PC-9 (cell line): ENCODE results near the gene EML6.

ENCODE experiments used
- CTCF ChIP-seq: fragments of 200-600 bp; sonication (generic); conservative IDR thresholded peaks from 2 replicates; pipeline ENCODE4 v1.6.1; 2017; ENCODE audit warnings: mixed run types, antibody characterized with exemption, mild to moderate bottlenecking, moderate library complexity
- EZH2 ChIP-seq: fragments of 200-600 bp; sonication (generic); IDR thresholded peaks from 2 replicates; pipeline ENCODE4 v1.8.0; 2017; ENCODE audit warnings: antibody characterized with exemption, low read depth

- TF ChIP-seq CTCF (no peak), EZH2 (no peak)
These were observed 244.4 kb downstream of the EML6 start for GRCh38 chr2:54967759-54968365.
